Daoy (cell line): Measurements from ENCODE around the gene ELF1. TPM values are rescaled to one million over a fixed set of nuclear protein-coding genes. Genes with fewer than 3 reads are reported as not detected.
A peak's percentile ranks its signal among the peaks of the same experiment; 100 is the strongest.

Experiments
- DNase-seq: peaks from one replicate; pipeline ENCODE4 v3.0.0-alpha.2; 2015; ENCODE audit warnings: low read depth
- total RNA-seq: library from RNA; depleted of rRNA; stranded (reverse); fragments of >200 nt; shearing (Covaris generic); gene quantifications from 2 replicates; pipeline ENCODE4 v1.2.3, GENCODE V29; 2014; rRNA removed

Gene ELF1
- total RNA-seq, result 8.7 and 11.3 TPM in 2 replicates

DNA sequence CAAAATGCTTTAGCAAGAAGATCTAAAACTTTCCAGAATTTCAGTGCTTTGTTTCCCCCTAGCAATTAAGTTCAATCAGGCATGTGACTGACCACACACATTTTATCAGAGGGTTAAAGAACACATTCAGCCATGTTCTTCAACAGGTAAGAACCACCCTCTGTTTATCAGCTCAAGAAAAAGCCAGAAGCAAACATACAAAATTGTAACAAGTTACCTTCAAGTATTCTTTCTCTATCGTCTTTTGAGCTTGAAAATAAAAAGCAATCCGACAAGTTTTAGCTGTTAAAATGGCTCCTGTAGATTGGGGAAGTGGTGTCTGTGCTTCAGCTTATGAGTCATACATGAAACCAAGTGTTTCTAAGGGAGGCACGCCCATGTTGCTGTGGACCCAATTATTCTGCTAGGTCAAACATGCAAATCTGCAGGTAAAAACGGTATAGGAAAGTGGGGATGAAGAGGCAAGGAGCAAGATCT lies at the start of gene ELF1:
Gene ELF1, minus strand, starts transcription at position 306 of the 477 bp plus-strand sequence. CDS start 37,262 bp downstream, outside the sequence.
- peak; percentile 71 for DNase-seq

- no peak for DNase-seq
Measured at GRCh38 chr13:41065078-41065477, 46.0 kb upstream of the ELF1 start.

- DNase-seq, result no peak
Measured at GRCh38 chr13:41064493-41064892, 45.4 kb upstream of the ELF1 start.

GRCh38 chr13:41061914-41062837 lies 43.1 kb upstream of the ELF1 start:
- DNase-seq, result no peak

DNA sequence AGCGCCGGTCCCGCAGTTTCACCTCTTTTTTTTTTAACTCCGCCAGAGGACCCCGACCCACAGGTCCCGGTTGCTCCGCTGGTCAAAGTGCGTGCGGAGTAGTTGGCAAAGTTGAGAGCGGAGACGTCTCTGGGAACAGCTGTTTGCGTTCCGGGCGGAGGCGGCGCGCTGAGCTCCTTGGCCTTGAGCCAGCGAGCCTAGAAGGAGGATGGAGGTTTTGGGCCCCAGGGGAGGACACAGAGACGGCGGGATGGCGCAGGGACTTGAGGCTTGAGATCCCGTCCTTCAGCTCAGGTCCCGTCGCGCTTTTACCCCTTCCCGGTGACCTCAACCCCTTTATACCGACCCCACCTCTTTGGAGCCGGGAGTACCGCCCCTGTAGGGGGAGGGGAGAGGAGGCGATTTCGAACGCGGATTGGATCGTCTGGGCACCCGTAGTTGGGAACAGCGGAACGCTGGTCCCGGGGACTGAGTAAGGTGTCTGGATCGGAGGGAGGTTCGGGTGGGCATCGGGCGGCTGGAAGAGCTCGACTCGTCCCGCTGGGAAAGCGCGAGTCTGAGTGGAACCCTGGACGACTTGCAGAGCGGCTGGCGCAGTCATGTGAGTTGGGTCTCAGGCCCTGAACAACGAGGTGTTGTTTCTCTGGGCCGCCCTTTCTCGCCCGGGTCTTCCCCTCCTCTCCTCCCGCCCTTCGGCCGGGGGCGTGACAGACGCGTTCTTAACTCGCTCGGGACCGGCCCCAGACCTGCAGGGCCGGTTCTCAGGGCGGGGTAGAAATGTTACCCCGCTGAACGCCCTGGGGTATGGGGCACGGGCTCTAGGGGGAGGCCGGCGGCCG lies 42.2 kb upstream of the ELF1 start, which contains the start of gene WBP4:
Gene WBP4, plus strand, starts transcription at position 435 of the 839 bp plus-strand sequence. Its CDS starts 165 bp downstream, at position 600.
- DNase-seq, result peak; percentile 90

GRCh38 chr13:41060724-41061074 lies 41.6 kb upstream of the ELF1 start:
- peak; percentile 89 for DNase-seq

DNA sequence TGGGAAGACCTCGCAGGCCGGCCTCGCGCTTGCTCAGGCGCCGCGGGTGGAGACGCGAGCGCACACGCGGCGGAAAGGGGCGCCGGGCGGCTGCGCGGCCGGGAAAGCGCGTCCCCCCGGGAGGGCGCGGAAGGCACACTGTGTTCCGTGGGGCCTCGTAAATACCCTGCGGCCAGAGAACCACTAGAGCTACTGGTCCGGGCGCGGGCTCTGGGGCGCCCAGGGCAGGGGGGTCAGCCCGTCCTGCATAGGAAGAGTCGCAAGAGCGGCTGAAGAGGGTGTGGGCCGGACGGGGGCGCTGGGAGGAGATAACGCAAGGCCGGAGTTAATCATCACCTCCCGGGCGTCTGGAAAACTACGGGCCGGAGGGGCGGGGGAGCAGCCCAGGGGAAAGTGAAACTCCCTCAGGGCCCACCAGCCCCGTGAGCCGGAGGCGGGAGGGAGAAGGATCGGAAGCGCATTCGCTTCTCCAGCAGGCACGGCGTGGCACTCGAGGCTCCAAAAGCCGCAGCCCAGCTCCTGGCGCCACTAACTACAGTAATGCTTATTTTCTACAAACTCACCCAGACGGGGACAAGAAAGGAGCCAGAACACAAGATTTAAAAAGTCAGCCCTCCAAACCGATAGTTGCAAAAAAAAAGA lies 41.1 kb upstream of the ELF1 start:
- peak; percentile 91 for DNase-seq

GRCh38 chr13:41059456-41060081 lies 40.5 kb upstream of the ELF1 start:
- no peak for DNase-seq

GRCh38 chr13:41058295-41059070 lies 39.4 kb upstream of the ELF1 start:
- DNase-seq, result no peak

DNA sequence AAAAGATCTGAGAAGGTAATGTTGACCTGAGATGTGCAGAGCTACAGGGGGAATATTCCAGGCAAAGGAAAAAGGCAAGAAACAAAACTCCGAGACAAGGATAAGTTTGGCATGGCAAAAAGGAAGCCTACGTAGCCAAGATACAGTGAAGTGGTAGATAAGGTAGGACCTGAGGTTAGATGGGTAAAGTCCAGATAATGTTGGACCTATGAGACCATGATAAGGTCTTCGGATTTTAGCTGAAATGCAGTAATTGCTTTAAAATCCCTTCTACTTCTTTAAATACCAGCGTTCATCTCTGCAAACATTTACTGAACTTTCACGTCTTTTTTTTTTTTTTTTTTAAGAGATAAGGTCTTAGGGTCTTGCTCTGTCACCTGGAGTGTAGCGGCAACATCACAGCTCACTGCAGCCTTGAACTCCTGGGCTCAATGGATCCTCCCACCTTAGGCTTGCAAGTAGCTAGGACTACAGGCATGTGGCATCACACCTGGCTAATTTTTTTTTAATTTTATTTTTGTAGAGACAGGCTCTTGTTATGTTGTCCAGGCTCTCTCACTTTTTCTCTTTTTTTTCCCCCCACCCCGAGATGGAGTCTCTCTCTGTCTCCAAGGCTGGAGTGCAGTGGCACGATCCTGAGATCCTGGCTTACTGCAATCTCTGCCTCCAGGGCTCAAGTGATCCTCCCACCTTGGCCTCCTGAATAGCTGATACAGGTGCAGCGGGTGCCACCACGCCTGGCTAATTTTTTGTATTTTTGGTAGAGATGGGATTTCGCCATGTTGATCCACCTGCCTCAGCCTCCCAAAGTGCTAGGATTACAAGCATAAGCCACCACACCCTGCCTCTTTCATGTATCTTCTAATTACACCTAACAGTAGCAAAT lies 38.0 kb upstream of the ELF1 start:
- DNase-seq, result no peak

DNA sequence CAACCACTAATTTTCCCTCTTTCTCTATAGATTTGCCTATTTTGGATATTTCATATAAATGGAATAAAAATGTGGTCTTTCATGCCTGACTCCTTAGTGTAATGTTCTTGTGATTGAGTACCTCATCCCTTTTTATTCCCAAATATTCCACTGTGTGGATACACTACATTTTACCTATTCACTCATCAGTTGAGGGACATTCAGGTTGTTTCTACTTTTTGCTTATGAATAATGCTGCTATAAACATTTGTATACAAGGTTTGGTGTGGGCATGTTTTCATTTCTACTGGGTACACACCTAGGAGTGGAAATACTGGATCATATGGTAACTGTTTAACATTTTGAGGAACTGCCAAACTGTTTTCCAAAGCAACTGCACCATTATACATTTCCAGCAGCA lies 37.1 kb upstream of the ELF1 start:
- DNase-seq, result no peak

DNA sequence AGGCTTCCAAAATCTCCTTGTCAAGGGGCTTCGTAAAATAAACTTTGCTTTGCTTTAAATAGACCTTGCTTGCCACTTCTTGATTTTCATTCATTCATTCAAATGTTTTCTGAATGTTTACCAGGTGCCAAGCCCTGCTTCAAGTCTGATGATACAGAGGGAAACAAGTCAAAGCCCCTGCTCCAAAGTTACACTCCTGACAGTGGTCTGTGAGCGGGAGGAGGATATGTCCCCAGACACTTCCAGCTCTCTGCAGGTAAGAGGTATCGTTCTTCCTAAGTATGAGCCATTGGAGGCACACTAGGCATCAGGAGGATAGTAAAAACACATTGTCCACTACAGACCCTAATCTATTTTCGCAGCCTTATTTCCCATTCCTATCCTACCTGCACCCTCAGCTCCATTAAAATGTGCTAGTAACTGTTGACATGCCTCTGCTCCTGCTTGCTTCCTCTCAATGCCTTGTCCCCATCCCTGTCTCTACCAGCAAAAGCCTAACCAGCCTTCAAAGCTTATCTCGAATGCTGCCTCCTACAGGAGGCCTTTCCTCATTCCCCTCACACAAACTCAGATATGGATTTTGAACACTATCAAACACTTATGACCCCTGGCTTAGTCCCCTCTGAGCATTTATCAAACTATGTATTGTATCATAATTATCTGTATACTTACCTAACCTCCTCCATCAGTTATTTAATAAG lies 36.0 kb upstream of the ELF1 start:
- no peak for DNase-seq

- DNase-seq, result peak; percentile 41
Measured at GRCh38 chr13:41054212-41054877, 35.2 kb upstream of the ELF1 start.

DNA sequence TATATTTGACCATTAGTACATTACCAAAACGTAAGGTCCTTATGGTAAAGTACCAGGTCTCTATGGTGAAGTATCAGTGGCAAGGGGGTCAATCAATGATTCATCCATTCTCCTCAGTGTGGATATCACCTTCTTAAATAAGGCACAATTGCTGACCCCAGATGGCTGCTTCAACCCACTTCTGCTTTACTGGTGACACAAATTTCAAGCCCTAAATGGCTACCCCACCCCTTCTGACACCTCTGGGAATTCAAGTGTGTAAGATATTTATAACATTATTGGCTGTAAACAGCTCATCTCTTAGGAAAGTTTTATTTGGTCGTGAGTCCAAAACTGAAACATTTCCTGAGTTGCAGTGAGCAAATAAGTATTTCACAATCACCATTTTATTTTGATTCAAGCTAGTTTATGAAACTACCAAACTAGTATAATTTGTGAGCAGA lies 34.3 kb upstream of the ELF1 start:
- DNase-seq, result no peak

GRCh38 chr13:41052441-41052840 lies 33.3 kb upstream of the ELF1 start:
- no peak for DNase-seq

DNA sequence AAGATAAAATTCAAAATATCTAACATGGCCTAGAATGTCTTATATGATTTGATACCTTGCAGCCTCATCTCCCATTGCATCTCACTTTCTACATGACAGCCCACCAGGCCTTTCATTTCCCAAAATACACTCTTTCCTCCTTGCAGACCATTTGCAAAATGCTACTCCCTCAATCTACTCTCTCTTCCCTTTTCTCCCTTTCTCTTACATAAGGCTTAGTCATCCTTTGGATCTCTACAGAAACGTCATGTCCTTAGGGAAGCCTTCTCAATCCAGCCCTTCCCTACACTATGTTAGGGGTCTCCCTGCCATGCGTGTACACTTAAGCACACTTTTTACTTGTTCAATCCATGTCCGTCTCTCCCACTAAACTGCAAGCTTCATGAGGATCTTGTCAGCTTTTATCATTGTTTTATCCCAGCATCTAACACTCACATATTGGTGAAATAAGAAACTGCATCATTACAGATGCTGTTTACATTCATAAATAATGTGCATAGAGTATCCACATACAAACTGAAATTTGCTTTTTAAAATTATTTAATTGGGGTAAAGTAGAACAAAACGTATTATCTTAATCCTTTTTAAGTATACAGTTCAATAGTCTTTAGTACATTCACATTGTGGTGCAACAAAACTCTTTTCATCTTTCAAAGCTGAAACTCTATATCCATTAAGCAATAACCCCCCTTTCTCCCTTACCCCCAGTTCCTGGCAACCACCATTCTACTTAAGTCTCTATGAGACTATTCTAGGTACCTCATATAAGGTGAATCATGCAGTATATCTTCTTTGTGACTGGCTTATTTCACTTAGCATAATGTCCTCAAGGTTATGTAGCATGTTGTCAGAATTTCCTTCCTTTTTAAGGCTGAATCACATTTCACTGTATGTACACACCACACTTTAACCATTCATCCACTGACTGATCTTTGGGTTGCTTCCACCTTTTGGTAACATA lies 30.6 kb upstream of the ELF1 start:
- DNase-seq, result no peak

GRCh38 chr13:41048640-41049039 lies 29.5 kb upstream of the ELF1 start:
- no peak for DNase-seq
